B cell (primary cell): Measurements from ENCODE around the gene CAMTA1. TPM values are rescaled to one million over a fixed set of nuclear protein-coding genes. Genes with fewer than 3 reads are reported as not detected.

ENCODE experiments used
- ATAC-seq: fragments of 200-7000 bp; cut with Tn5 transposase; one replicate; pipeline ENCODE4 v1.10.0; 2021; ENCODE audit warnings: low read depth, mild to moderate bottlenecking, moderate number of reproducible peaks, moderate library complexity
- CTCF ChIA-PET: fragments of 350-600 bp; sonication (Branson Sonifier 250); formaldehyde crosslinking; loops from one replicate; lab custom pipeline; 2021; ENCODE audit warnings: antibody characterized with exemption, inconsistent platforms; lab: Charles Lee
- POLR2A ChIA-PET: fragments of 350-600 bp; sonication (Branson Sonifier 250); formaldehyde crosslinking; loops from one replicate; lab custom pipeline; 2021; ENCODE audit warnings: antibody characterized with exemption; lab: Charles Lee
- DNase-seq: peaks from one replicate; pipeline ENCODE4 v3.0.0; 2013
- H2AFZ ChIP-seq: 2 replicates; pipeline ENCODE4 v1.6.1; 2012; ENCODE audit warnings: mild to moderate bottlenecking, low read depth, low read length; ENCODE audit not compliant: insufficient read depth, poor library complexity, severe bottlenecking
- H3K27ac ChIP-seq, 2 donors: 1 replicate in 1 of 2; 2 replicates in 1 of 2; pipeline ENCODE4 v1.5.1; 2012 to 2013; ENCODE audit warnings: low read length in 2 of 2, mild to moderate bottlenecking in 2 of 2, moderate library complexity in 1 of 2
- H3K27me3 ChIP-seq, 4 experiments: fragments of 200-600 bp in 1 of 4; sonication (generic) in 1 of 4; replicated peaks in 1 of 4; 1 replicate in 2 of 4; 2 replicates in 2 of 4; pipeline versions ENCODE4 v1.6.1 to v1.7.0; 2013 to 2016; ENCODE audit warnings: low read length in 3 of 4, mild to moderate bottlenecking in 2 of 4, mixed read lengths in 1 of 4, moderate library complexity in 1 of 4; ENCODE audit not compliant: insufficient read depth in 4 of 4, control insufficient read depth in 3 of 4; ENCODE audit errors: control extremely low read depth in 1 of 4
- H3K36me3 ChIP-seq, 2 experiments: replicated peaks in 1 of 2; 1 replicate in 1 of 2; 2 replicates in 1 of 2; pipeline versions ENCODE4 v1.6.1 to v1.7.1; 2013; ENCODE audit warnings: low read length in 1 of 2; ENCODE audit not compliant: insufficient read depth in 2 of 2, control insufficient read depth in 1 of 2; ENCODE audit errors: control extremely low read depth in 1 of 2, extremely low read depth in 1 of 2
- H3K4me1 ChIP-seq, 2 donors: fragments of 200-600 bp in 1 of 2; sonication (generic) in 1 of 2; 1 replicate in 1 of 2; 2 replicates in 1 of 2; pipeline versions ENCODE4 v1.5.1 to v1.6.1; 2013 to 2017; ENCODE audit warnings: low read length in 2 of 2; ENCODE audit not compliant: control insufficient read depth in 2 of 2, insufficient read depth in 2 of 2
- H3K4me2 ChIP-seq: replicated peaks from 2 replicates; pipeline ENCODE3; 2012; ENCODE audit warnings: mild to moderate bottlenecking, low read depth, low read length; ENCODE audit not compliant: poor library complexity, severe bottlenecking
- H3K4me3 ChIP-seq, 5 experiments: fragments of 200-600 bp in 1 of 5; sonication (generic) in 1 of 5; 1 replicate in 3 of 5; 2 replicates in 2 of 5; pipeline versions ENCODE4 v1.5.1 to v1.7.0; 2011 to 2016; ENCODE audit warnings: low read length in 4 of 5, mild to moderate bottlenecking in 4 of 5, low read depth in 2 of 5, control low read depth in 1 of 5, moderate library complexity in 1 of 5; ENCODE audit not compliant: insufficient read depth in 1 of 5; ENCODE audit errors: control extremely low read depth in 1 of 5, extremely low read depth in 1 of 5
- H3K79me2 ChIP-seq: fragments of 200-600 bp; sonication (generic); one replicate; pipeline ENCODE4 v1.6.0; 2016; ENCODE audit warnings: low read length; ENCODE audit not compliant: control insufficient read depth, insufficient read depth
- H3K9ac ChIP-seq: fragments of 200-600 bp; sonication (generic); 2 replicates; pipeline ENCODE4 v1.6.1; 2017; ENCODE audit warnings: mild to moderate bottlenecking, low read length, moderate library complexity
- H3K9me3 ChIP-seq, 3 donors: one replicate each; pipeline versions ENCODE4 v1.6.1 to v1.7.1; 2013; ENCODE audit warnings: low read length in 2 of 3; ENCODE audit not compliant: control insufficient read depth in 2 of 3, insufficient read depth in 1 of 3; ENCODE audit errors: control extremely low read depth in 1 of 3
- H4K20me1 ChIP-seq: 2 replicates; pipeline ENCODE4 v1.6.0; 2012; ENCODE audit warnings: mild to moderate bottlenecking, low read length; ENCODE audit not compliant: insufficient read depth, control insufficient read depth, poor library complexity, severe bottlenecking
- H3K27ac Mint-ChIP-seq: one replicate; pipeline ENCODE4 v1.8.0; 2021; ENCODE audit warnings: mixed read lengths
- H3K27me3 Mint-ChIP-seq: one replicate; pipeline ENCODE4 v1.8.0; 2021; ENCODE audit warnings: mixed read lengths
- H3K4me1 Mint-ChIP-seq: one replicate; pipeline ENCODE4 v1.8.0; 2021; ENCODE audit warnings: mixed read lengths
- H3K4me3 Mint-ChIP-seq: one replicate; pipeline ENCODE4 v1.8.0; 2021; ENCODE audit warnings: mixed read lengths
- H3K9me3 Mint-ChIP-seq: one replicate; pipeline ENCODE4 v1.8.0; 2022; ENCODE audit warnings: mixed read lengths; ENCODE audit not compliant: insufficient read depth
- CTCF ChIP-seq: fragments of 200-600 bp; IDR thresholded peaks from one replicate; pipeline ENCODE4 v1.8.0; 2022; ENCODE audit warnings: antibody characterized with exemption, mild to moderate bottlenecking
- EZH2 ChIP-seq: IDR thresholded peaks from 2 replicates; pipeline ENCODE4 v1.6.1; 2012; ENCODE audit warnings: borderline replicate concordance, low read depth, mild to moderate bottlenecking, moderate library complexity, low read length; ENCODE audit not compliant: insufficient read depth, poor library complexity, severe bottlenecking
- WGBS: methylation state at CpG from one replicate; pipeline ENCODE4 v1.1.5; 2013; ENCODE audit warnings: missing lambda C conversion rate; ENCODE audit not compliant: insufficient coverage; 5-methylcytosine and 5-hydroxymethylcytosine counted together
- intact Hi-C: fragments of 100-400 bp; cut with micrococcal nuclease; formaldehyde crosslinking; loops from one replicate; pipeline ENCODE4 v1.10.0; 2022
- polyA plus RNA-seq: library from polyadenylated mRNA; depleted of rRNA; stranded (reverse); fragments of >200 nt; gene quantifications from 2 replicates; pipeline ENCODE4 v1.2.3, GENCODE V29; 2012
- total RNA-seq, 2 donors: library from RNA; stranded (reverse); fragments of 120-200 nt in 1 of 2; gene quantifications; 1 replicate in 1 of 2; 2 replicates in 1 of 2; pipeline versions ENCODE4 v1.2.3 to v1.2.4, GENCODE V29; 2013 to 2022

CAMTA1 gene
- total and polyA plus RNA-seq, 2 donors (not counting 1 experiment from before 2014, with no cell fraction given) = 42.2 to 45.7 TPM

- no peaks in the 10 kb centered on the region for H3K9me3 Mint-ChIP-seq
- Histone ChIP-seq H2AFZ (no peak overlapping the region), H3K36me3 (no peaks in the 10 kb centered on the region), H3K79me2 (no peaks in the 10 kb centered on the region), H3K9me3 (no peaks in the 10 kb centered on the region), H4K20me1 (no peaks in the 10 kb centered on the region), H3K4me1 (no peaks in the 10 kb centered on the region), H3K4me3 (no peak overlapping the region), H3K27me3 (peaks cover 0 to 2% (median 0%) of the 10 kb centered on the region in 4 experiments), H3K9ac (no peak overlapping the region), H3K4me2 (no peak overlapping the region), H3K27ac (no peak overlapping the region)
- intact Hi-C loops = no loop called here
- H3K4me1 Mint-ChIP-seq = no peaks in the 10 kb centered on the region
- H3K4me3 Mint-ChIP-seq = no peak overlapping the region
- DNase-seq = no peak
- ChIA-PET POLR2A (no interaction called here), CTCF (no interaction called here)
- no peak for ATAC-seq
- no peak overlapping the region for H3K27ac Mint-ChIP-seq
- WGBS = 83% methylated on average over 10 of the region's 10 CpGs
- peaks cover 13% of the 10 kb centered on the region for H3K27me3 Mint-ChIP-seq
- TF ChIP-seq CTCF (no peak), EZH2 (no peak)
Measured at GRCh38 chr1:7094509-7094908, 309.3 kb downstream of the CAMTA1 start.

- Histone ChIP-seq H3K79me2 (no peaks in the 10 kb centered on the region), H3K4me1 (no peaks in the 10 kb centered on the region), H3K9ac (no peak overlapping the region), H3K4me3 (no peak overlapping the region), H3K9me3 (no peaks in the 10 kb centered on the region), H3K27ac (no peak overlapping the region), H3K4me2 (no peak overlapping the region), H3K36me3 (no peaks in the 10 kb centered on the region), H4K20me1 (no peaks in the 10 kb centered on the region), H2AFZ (no peak overlapping the region), H3K27me3 (peaks cover 0 to 2% (median 0%) of the 10 kb centered on the region in 4 experiments)
- no peaks in the 10 kb centered on the region for H3K4me1 Mint-ChIP-seq
- H3K4me3 Mint-ChIP-seq = no peak overlapping the region
- ATAC-seq (no peak), DNase-seq (no peak)
- intact Hi-C loops = no loop called here
- POLR2A ChIA-PET = no interaction called here
- no peak for TF ChIP-seq CTCF
- no peak for TF ChIP-seq EZH2
- no peak overlapping the region for H3K27ac Mint-ChIP-seq
- H3K27me3 Mint-ChIP-seq = peaks cover 17% of the 10 kb centered on the region
- no peaks in the 10 kb centered on the region for H3K9me3 Mint-ChIP-seq
- WGBS = 84% methylated on average over 11 of the region's 12 CpGs
- CTCF ChIA-PET = no interaction called here
Measured at GRCh38 chr1:7095343-7095964, 310.2 kb downstream of the CAMTA1 start.
